ENCODE data around the gene ENTPD3. TPM values are rescaled to one million over a fixed set of nuclear protein-coding genes. Genes with fewer than 3 reads are reported as not detected.

ENTPD3 gene
- total and polyA plus RNA-seq, 2 of the 13 experiments (the other 11 are each of a cell fraction or from before 2014, with no cell fraction given), result 0.07 TPM; not detected in 1

DNA sequence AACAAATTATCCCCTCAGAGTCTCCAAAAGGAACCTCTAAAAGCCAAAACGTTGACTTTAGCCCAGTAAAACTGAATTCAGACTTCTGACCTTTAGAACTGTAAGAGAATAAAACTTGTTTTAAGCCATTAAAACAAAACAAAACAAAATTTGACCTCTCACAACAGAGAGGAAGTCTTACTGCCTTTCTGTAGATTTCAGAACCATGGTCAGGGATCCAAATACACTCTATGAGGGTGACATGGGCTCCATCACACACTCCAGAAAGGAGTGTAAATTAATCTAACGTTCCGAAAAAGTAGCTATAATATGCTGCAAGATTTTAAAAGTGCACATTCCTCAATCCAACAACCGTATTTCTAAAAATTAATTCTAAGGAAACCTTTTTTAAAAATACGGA, 50.9 kb downstream of the ENTPD3 start (continued):
- 0 out of 2 replicates have a peak, but pooled peaks have one; percentile 41 for TF ChIP-seq MIER2 (CRISPR knock-in tag; IDR thresholded peaks at IDR 0.05)
- TF ChIP-seq HHEX (CRISPR knock-in tag; IDR thresholded peaks at IDR 0.05), result no peak
- TF ChIP-seq, protein P1, sequence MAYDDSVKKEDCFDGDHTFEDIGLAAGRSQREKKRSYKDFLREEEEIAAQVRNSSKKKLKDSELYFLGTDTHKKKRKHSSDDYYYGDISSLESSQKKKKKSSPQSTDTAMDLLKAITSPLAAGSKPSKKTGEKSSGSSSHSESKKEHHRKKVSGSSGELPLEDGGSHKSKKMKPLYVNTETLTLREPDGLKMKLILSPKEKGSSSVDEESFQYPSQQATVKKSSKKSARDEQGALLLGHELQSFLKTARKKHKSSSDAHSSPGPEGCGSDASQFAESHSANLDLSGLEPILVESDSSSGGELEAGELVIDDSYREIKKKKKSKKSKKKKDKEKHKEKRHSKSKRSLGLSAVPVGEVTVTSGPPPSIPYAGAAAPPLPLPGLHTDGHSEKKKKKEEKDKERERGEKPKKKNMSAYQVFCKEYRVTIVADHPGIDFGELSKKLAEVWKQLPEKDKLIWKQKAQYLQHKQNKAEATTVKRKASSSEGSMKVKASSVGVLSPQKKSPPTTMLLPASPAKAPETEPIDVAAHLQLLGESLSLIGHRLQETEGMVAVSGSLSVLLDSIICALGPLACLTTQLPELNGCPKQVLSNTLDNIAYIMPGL (CRISPR knock-in tag; IDR thresholded peaks at IDR 0.05; ENCODE audit: borderline replicate concordance in 1 of 2, low read depth in 1 of 2), result no peak
- TF ChIP-seq MTA1 (CRISPR knock-in tag; IDR thresholded peaks at IDR 0.05; ENCODE audit: borderline replicate concordance), result no peak
- TF ChIP-seq, protein P2, sequence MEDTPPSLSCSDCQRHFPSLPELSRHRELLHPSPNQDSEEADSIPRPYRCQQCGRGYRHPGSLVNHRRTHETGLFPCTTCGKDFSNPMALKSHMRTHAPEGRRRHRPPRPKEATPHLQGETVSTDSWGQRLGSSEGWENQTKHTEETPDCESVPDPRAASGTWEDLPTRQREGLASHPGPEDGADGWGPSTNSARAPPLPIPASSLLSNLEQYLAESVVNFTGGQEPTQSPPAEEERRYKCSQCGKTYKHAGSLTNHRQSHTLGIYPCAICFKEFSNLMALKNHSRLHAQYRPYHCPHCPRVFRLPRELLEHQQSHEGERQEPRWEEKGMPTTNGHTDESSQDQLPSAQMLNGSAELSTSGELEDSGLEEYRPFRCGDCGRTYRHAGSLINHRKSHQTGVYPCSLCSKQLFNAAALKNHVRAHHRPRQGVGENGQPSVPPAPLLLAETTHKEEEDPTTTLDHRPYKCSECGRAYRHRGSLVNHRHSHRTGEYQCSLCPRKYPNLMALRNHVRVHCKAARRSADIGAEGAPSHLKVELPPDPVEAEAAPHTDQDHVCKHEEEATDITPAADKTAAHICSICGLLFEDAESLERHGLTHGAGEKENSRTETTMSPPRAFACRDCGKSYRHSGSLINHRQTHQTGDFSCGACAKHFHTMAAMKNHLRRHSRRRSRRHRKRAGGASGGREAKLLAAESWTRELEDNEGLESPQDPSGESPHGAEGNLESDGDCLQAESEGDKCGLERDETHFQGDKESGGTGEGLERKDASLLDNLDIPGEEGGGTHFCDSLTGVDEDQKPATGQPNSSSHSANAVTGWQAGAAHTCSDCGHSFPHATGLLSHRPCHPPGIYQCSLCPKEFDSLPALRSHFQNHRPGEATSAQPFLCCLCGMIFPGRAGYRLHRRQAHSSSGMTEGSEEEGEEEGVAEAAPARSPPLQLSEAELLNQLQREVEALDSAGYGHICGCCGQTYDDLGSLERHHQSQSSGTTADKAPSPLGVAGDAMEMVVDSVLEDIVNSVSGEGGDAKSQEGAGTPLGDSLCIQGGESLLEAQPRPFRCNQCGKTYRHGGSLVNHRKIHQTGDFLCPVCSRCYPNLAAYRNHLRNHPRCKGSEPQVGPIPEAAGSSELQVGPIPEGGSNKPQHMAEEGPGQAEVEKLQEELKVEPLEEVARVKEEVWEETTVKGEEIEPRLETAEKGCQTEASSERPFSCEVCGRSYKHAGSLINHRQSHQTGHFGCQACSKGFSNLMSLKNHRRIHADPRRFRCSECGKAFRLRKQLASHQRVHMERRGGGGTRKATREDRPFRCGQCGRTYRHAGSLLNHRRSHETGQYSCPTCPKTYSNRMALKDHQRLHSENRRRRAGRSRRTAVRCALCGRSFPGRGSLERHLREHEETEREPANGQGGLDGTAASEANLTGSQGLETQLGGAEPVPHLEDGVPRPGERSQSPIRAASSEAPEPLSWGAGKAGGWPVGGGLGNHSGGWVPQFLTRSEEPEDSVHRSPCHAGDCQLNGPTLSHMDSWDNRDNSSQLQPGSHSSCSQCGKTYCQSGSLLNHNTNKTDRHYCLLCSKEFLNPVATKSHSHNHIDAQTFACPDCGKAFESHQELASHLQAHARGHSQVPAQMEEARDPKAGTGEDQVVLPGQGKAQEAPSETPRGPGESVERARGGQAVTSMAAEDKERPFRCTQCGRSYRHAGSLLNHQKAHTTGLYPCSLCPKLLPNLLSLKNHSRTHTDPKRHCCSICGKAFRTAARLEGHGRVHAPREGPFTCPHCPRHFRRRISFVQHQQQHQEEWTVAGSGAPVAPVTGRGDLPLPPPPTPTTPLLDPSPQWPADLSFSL (CRISPR knock-in tag; IDR thresholded peaks at IDR 0.05), result no peak
